ENCODE measurements around the gene ITPK1. TPM values are rescaled to one million over a fixed set of nuclear protein-coding genes. Genes with fewer than 3 reads are reported as not detected.

Gene ITPK1
- total and polyA plus RNA-seq, 10 of the 15 experiments (the other 5 are each of a cell fraction or from before 2014, with no cell fraction given), result 1.3 to 73.2 (median 27.0) TPM

DNA sequence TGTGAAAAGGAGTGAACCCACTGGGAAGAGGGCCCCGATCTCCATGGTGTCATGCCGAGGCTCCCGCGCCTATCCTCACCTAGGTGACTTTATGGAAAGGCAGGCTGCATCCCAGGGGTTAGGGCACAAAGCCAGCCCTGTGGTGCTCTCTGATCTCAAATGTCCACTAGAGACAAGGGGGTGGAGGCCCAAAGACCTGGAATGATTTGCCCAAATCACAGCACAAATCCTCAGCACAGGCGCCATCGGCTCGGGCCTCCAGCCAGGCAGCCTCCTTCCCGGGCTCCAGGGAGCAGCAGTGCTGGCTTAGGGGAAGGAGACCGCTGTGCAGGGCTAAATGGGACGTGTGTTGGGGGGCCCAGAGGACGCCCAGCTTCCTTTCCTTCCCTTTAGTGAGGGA is 175.2 kb downstream of the ITPK1 start (continued):
- TF ChIP-seq HDGF (IDR thresholded peaks at IDR 0.05), result no peak
- TF ChIP-seq, protein P1, sequence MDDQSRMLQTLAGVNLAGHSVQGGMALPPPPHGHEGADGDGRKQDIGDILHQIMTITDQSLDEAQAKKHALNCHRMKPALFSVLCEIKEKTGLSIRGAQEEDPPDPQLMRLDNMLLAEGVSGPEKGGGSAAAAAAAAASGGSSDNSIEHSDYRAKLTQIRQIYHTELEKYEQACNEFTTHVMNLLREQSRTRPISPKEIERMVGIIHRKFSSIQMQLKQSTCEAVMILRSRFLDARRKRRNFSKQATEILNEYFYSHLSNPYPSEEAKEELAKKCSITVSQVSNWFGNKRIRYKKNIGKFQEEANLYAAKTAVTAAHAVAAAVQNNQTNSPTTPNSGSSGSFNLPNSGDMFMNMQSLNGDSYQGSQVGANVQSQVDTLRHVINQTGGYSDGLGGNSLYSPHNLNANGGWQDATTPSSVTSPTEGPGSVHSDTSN (IDR thresholded peaks at IDR 0.05; ENCODE audit: insufficient replicate concordance, low read depth, low read length), result no peak
- TF ChIP-seq CBX5 (IDR thresholded peaks at IDR 0.05; ENCODE audit: low read depth), result no peak
- no peak for TF ChIP-seq NR2C1 (IDR thresholded peaks at IDR 0.05)
- TF ChIP-seq SRF (IDR thresholded peaks at IDR 0.05; ENCODE audit: low read depth in 2 of 2, low read length in 2 of 2), result no peak

DNA sequence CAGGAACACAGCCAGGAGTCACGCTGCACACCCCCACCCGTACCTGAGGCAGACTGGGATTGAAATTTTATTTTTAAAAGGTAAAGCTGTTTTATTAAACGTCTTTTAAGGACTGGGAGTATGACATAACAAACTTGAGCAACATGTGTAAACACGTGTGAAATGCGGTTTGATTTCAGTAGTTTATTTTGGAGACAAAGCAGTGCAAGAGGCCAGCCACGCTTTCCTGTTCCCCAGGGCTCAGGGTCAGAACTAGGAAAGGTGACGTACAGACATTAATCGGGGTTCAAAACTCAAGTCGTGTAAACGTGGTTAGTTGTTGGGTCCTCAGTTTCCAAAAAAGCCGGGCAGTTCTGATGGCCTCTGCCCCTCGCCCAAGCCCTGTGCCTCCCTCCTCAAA is 176.0 kb downstream of the ITPK1 start:
- BruUV-seq (replicated peaks), result TSS peak; percentile 38
- POLR2A ChIA-PET, result no interaction called here
- no peak for ATAC-seq

More for the DNA sequence above, 176.0 kb downstream of the ITPK1 start:
- no peak for FAIRE-seq
- DNase-seq (ENCODE audit: low read depth, low spot score), result no peak
- SMC1A ChIA-PET (ENCODE audit: uncharacterized antibody, unreplicated experiment), result no interaction called here
- no peaks in the 10 kb centered on the region for H3K79me2 ChIP-seq (ENCODE audit: control insufficient read depth, insufficient read depth, low read length)
- RAD21 ChIA-PET (ENCODE audit: unreplicated experiment), result no interaction called here
- no peaks in the 10 kb centered on the region for H3K4me1 ChIP-seq (ENCODE audit: control insufficient read depth, insufficient read depth, low read length)
- intact Hi-C loops (cut with micrococcal nuclease; ENCODE audit: unreplicated experiment), result no loop called here
- in situ Hi-C loops (cut with MboI), result no loop called here
- no peak overlapping the region for H3K9ac ChIP-seq (ENCODE audit: control insufficient read depth, insufficient read depth, low read length)
- H3K36me3 ChIP-seq (ENCODE audit: control insufficient read depth in 2 of 2, insufficient read depth in 2 of 2, low read length in 1 of 2), result peaks cover 0 to 12% of the 10 kb centered on the region in 2 experiments; a peak in 3 of 4 replicates
- 77% methylated on average over 12 of the region's 12 CpGs for WGBS (ENCODE audit: insufficient coverage, insufficient replicate concordance, low lambda C conversion rate, missing lambda C conversion rate)
- TF ChIP-seq MYC (IDR thresholded peaks at IDR 0.05; ENCODE audit: insufficient read depth, insufficient read length, insufficient replicate concordance, low read length, severe bottlenecking), result no peak
- TF ChIP-seq BCL11A (IDR thresholded peaks at IDR 0.05; ENCODE audit: low read depth, low read length), result no peak
- TF ChIP-seq DPF2 (IDR thresholded peaks at IDR 0.05), result no peak
- no peak for TF ChIP-seq SRF (IDR thresholded peaks at IDR 0.05; ENCODE audit: low read depth in 2 of 2, low read length in 2 of 2)
- TF ChIP-seq, protein P2, sequence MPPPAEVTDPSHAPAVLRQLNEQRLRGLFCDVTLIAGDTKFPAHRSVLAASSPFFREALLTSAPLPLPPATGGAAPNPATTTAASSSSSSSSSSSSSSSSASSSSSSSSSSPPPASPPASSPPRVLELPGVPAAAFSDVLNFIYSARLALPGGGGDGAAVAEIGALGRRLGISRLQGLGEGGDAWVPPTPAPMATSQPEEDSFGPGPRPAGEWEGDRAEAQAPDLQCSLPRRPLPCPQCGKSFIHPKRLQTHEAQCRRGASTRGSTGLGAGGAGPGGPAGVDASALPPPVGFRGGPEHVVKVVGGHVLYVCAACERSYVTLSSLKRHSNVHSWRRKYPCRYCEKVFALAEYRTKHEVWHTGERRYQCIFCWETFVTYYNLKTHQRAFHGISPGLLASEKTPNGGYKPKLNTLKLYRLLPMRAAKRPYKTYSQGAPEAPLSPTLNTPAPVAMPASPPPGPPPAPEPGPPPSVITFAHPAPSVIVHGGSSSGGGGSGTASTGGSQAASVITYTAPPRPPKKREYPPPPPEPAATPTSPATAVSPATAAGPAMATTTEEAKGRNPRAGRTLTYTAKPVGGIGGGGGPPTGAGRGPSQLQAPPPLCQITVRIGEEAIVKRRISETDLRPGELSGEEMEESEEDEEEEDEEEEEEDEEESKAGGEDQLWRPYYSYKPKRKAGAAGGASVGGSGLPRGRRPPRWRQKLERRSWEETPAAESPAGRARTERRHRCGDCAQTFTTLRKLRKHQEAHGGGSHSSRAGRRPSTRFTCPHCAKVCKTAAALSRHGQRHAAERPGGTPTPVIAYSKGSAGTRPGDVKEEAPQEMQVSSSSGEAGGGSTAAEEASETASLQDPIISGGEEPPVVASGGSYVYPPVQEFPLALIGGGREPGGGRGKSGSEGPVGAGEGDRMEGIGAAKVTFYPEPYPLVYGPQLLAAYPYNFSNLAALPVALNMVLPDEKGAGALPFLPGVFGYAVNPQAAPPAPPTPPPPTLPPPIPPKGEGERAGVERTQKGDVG (CRISPR knock-in tag; IDR thresholded peaks at IDR 0.05), result no peak
- TF ChIP-seq, protein P3, sequence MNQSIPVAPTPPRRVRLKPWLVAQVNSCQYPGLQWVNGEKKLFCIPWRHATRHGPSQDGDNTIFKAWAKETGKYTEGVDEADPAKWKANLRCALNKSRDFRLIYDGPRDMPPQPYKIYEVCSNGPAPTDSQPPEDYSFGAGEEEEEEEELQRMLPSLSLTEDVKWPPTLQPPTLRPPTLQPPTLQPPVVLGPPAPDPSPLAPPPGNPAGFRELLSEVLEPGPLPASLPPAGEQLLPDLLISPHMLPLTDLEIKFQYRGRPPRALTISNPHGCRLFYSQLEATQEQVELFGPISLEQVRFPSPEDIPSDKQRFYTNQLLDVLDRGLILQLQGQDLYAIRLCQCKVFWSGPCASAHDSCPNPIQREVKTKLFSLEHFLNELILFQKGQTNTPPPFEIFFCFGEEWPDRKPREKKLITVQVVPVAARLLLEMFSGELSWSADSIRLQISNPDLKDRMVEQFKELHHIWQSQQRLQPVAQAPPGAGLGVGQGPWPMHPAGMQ (IDR thresholded peaks at IDR 0.05; ENCODE audit: borderline replicate concordance), result no peak
- no peak for TF ChIP-seq SMARCA5 (IDR thresholded peaks at IDR 0.05)
- TF ChIP-seq, protein P4, sequence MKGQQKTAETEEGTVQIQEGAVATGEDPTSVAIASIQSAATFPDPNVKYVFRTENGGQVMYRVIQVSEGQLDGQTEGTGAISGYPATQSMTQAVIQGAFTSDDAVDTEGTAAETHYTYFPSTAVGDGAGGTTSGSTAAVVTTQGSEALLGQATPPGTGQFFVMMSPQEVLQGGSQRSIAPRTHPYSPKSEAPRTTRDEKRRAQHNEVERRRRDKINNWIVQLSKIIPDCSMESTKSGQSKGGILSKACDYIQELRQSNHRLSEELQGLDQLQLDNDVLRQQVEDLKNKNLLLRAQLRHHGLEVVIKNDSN (IDR thresholded peaks at IDR 0.05; ENCODE audit: borderline replicate concordance, extremely low read length, insufficient read depth, low read depth, low read length), result no peak
- TF ChIP-seq TBL1XR1 (IDR thresholded peaks at IDR 0.05; ENCODE audit: low read depth, low read length), result no peak
- TF ChIP-seq, protein P5, sequence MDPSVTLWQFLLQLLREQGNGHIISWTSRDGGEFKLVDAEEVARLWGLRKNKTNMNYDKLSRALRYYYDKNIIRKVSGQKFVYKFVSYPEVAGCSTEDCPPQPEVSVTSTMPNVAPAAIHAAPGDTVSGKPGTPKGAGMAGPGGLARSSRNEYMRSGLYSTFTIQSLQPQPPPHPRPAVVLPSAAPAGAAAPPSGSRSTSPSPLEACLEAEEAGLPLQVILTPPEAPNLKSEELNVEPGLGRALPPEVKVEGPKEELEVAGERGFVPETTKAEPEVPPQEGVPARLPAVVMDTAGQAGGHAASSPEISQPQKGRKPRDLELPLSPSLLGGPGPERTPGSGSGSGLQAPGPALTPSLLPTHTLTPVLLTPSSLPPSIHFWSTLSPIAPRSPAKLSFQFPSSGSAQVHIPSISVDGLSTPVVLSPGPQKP (IDR thresholded peaks at IDR 0.05; ENCODE audit: low read depth, low read length), result no peak
- no peaks in the 10 kb centered on the region for H4K20me1 ChIP-seq (ENCODE audit: control insufficient read depth, insufficient read depth)
- H3K27ac ChIP-seq (ENCODE audit: control insufficient read depth, insufficient read depth), result no peak overlapping the region
- no peak overlapping the region for H3K4me2 ChIP-seq (ENCODE audit: control insufficient read depth, insufficient read depth)
- H3K9me3 ChIP-seq (replicated peaks; ENCODE audit: control insufficient read depth, insufficient read depth, low read length), result no peaks in the 10 kb centered on the region
- no peak overlapping the region for H3K4me3 ChIP-seq
- no peak overlapping the region for H2AFZ ChIP-seq (ENCODE audit: control insufficient read depth, low read depth, low read length)
- no peaks in the 10 kb centered on the region for H3K27me3 ChIP-seq (replicated peaks in 1 of 2; ENCODE audit: control insufficient read depth in 2 of 2, insufficient read depth in 2 of 2, low read length in 1 of 2)
- CTCF ChIA-PET, result interaction anchor here (0.7 kb wide), 1 partner anchor 11 kb away, joined by 3 read pairs; no protein-coding TSS in a partner anchor

Measured in GM12878 (cell line).